H9 (cell line): ENCODE measurements around the gene NFASC. TPM values are rescaled to one million over a fixed set of nuclear protein-coding genes. Genes with fewer than 3 reads are reported as not detected.

Experiments used
- DNase-seq: peaks from one replicate; pipeline ENCODE4 v3.0.0-alpha.2; 2017
- H2AFZ ChIP-seq: one replicate; pipeline ENCODE4 v1.6.1; 2013; ENCODE audit warnings: mild to moderate bottlenecking, low read length, control low read depth, moderate library complexity
- H2AK5ac ChIP-seq: 2 replicates; pipeline ENCODE4 v1.6.1; 2013; ENCODE audit warnings: low read length, control low read depth, mixed read lengths; ENCODE audit not compliant: insufficient read length
- H2BK120ac ChIP-seq: one replicate; pipeline ENCODE4 v1.6.1; 2013; ENCODE audit warnings: low read depth, mild to moderate bottlenecking, low read length, control low read depth, inconsistent platforms; ENCODE audit not compliant: poor library complexity, severe bottlenecking
- H2BK12ac ChIP-seq: 2 replicates; pipeline ENCODE4 v1.6.1; 2013; ENCODE audit warnings: low read length, control low read depth, mixed read lengths, low read depth; ENCODE audit not compliant: insufficient read length
- H2BK15ac ChIP-seq: 2 replicates; pipeline ENCODE4 v1.6.1; 2013; ENCODE audit warnings: low read depth, low read length, control low read depth
- H2BK20ac ChIP-seq: one replicate; pipeline ENCODE4 v1.6.1; 2013; ENCODE audit warnings: low read depth, mild to moderate bottlenecking, low read length, control low read depth, inconsistent platforms; ENCODE audit not compliant: poor library complexity, severe bottlenecking
- H2BK5ac ChIP-seq: 2 replicates; pipeline ENCODE4 v1.6.1; 2013; ENCODE audit warnings: low read length, control low read depth, mixed read lengths; ENCODE audit not compliant: insufficient read length
- H3K14ac ChIP-seq: 2 replicates; pipeline ENCODE4 v1.6.1; 2013; ENCODE audit warnings: low read length, control low read depth; ENCODE audit not compliant: insufficient read depth
- H3K18ac ChIP-seq: 2 replicates; pipeline ENCODE4 v1.6.1; 2013; ENCODE audit warnings: low read depth, mild to moderate bottlenecking, mixed read lengths, low read length, control low read depth; ENCODE audit not compliant: insufficient read length
- H3K23ac ChIP-seq: 2 replicates; pipeline ENCODE4 v1.6.1; 2013; ENCODE audit warnings: low read length, control low read depth, mixed read lengths, low read depth; ENCODE audit not compliant: insufficient read length
- H3K23me2 ChIP-seq: 2 replicates; pipeline ENCODE4 v1.6.1; 2013; ENCODE audit warnings: low read depth, mild to moderate bottlenecking, mixed read lengths, low read length, control low read depth; ENCODE audit not compliant: insufficient read length, poor library complexity, severe bottlenecking
- H3K27ac ChIP-seq: 2 replicates; pipeline ENCODE4 v1.5.1; 2013; ENCODE audit warnings: low read length, control low read depth, mixed read lengths, low read depth; ENCODE audit not compliant: insufficient read length
- H3K27me3 ChIP-seq: 2 replicates; pipeline ENCODE4 v1.6.1; 2013; ENCODE audit warnings: low read length, control low read depth, inconsistent platforms; ENCODE audit not compliant: insufficient read depth
- H3K4ac ChIP-seq: 2 replicates; pipeline ENCODE4 v1.6.1; 2013; ENCODE audit warnings: low read depth, mild to moderate bottlenecking, control low read depth, inconsistent platforms, low read length, moderate library complexity
- H3K4me1 ChIP-seq: 2 replicates; pipeline ENCODE4 v1.6.1; 2013; ENCODE audit warnings: low read length, control low read depth, inconsistent platforms; ENCODE audit not compliant: insufficient read depth
- H3K4me2 ChIP-seq: 2 replicates; pipeline ENCODE4 v1.6.1; 2013; ENCODE audit warnings: low read length, control low read depth, mixed read lengths; ENCODE audit not compliant: insufficient read length, insufficient read depth
- H3K56ac ChIP-seq: 2 replicates; pipeline ENCODE4 v1.6.1; 2013; ENCODE audit warnings: low read depth, mild to moderate bottlenecking, mixed read lengths, low read length, control low read depth; ENCODE audit not compliant: insufficient read length
- H3K79me1 ChIP-seq: 2 replicates; pipeline ENCODE4 v1.6.1; 2013; ENCODE audit warnings: low read depth, mild to moderate bottlenecking, moderate library complexity, low read length, control low read depth, inconsistent platforms; ENCODE audit not compliant: insufficient read depth, poor library complexity, severe bottlenecking
- H3K79me2 ChIP-seq: 2 replicates; pipeline ENCODE4 v1.6.1; 2013; ENCODE audit warnings: low read length, control low read depth, inconsistent platforms; ENCODE audit not compliant: insufficient read depth
- H3K9ac ChIP-seq: 2 replicates; pipeline ENCODE4 v1.6.1; 2013; ENCODE audit warnings: low read length, control low read depth, mixed read lengths; ENCODE audit not compliant: insufficient read length; ENCODE audit errors: extremely low read depth
- H3K9me3 ChIP-seq: one replicate; pipeline ENCODE4 v1.6.1; 2013; ENCODE audit warnings: low read depth, low read length, inconsistent platforms; ENCODE audit not compliant: control insufficient read depth
- H3T11ph ChIP-seq: one replicate; pipeline ENCODE4 v1.6.1; 2013; ENCODE audit warnings: mild to moderate bottlenecking, low read length, control low read depth, inconsistent platforms
- H4K20me1 ChIP-seq: one replicate; pipeline ENCODE4 v1.6.1; 2013; ENCODE audit not compliant: control insufficient read depth, insufficient read length, insufficient read depth
- H4K5ac ChIP-seq: 2 replicates; pipeline ENCODE4 v1.6.1; 2013; ENCODE audit warnings: low read depth, mild to moderate bottlenecking, mixed read lengths, low read length, control low read depth; ENCODE audit not compliant: insufficient read length
- H4K8ac ChIP-seq: replicated peaks from 2 replicates; pipeline ENCODE4 v1.6.1; 2013; ENCODE audit warnings: low read length, control low read depth, mixed read lengths, low read depth; ENCODE audit not compliant: insufficient read length
- H4K91ac ChIP-seq: 2 replicates; pipeline ENCODE4 v1.6.1; 2013; ENCODE audit warnings: low read depth, mild to moderate bottlenecking, moderate library complexity, mixed read lengths, low read length, control low read depth; ENCODE audit not compliant: insufficient read length
- H3K27ac Mint-ChIP-seq, 3 experiments: 2 replicates in 2 of 3; 3 replicates in 1 of 3; pipeline ENCODE4 v1.8.0; 2020 to 2021; ENCODE audit warnings: mixed read lengths in 3 of 3, mild to moderate bottlenecking in 1 of 3, moderate library complexity in 1 of 3
- H3K27me3 Mint-ChIP-seq: 2 replicates; pipeline ENCODE4 v1.8.0; 2021; ENCODE audit warnings: low read depth, mild to moderate bottlenecking, moderate library complexity, mixed read lengths
- H3K36me3 Mint-ChIP-seq, 3 experiments: 2 replicates in 2 of 3; 3 replicates in 1 of 3; pipeline ENCODE4 v1.8.0; 2020 to 2021; ENCODE audit warnings: low read depth in 3 of 3, mixed read lengths in 3 of 3; ENCODE audit not compliant: insufficient read depth in 1 of 3
- H3K4me1 Mint-ChIP-seq, 2 experiments: 2 replicates each; pipeline ENCODE4 v1.8.0; 2020; ENCODE audit warnings: mixed read lengths in 2 of 2
- H3K4me3 Mint-ChIP-seq, 2 experiments: 2 replicates in 1 of 2; 3 replicates in 1 of 2; pipeline ENCODE4 v1.8.0; 2020 to 2021; ENCODE audit warnings: mild to moderate bottlenecking in 2 of 2, mixed read lengths in 2 of 2, moderate library complexity in 1 of 2
- H3K9me3 Mint-ChIP-seq, 2 experiments: 2 replicates in 1 of 2; 3 replicates in 1 of 2; pipeline ENCODE4 v1.8.0; 2020; ENCODE audit warnings: mild to moderate bottlenecking in 2 of 2, mixed read lengths in 2 of 2, moderate library complexity in 1 of 2
- CTCF ChIP-seq: fragments of 200-600 bp; sonication (generic); conservative IDR thresholded peaks from 3 replicates; pipeline ENCODE4 v1.8.0; 2021; ENCODE audit warnings: antibody characterized with exemption, mild to moderate bottlenecking
- WGBS: extraction: QIAGEN DNeasy Blood & Tissue Kit; methylation state at CpG from one replicate; pipeline ENCODE4 v1.1.7; 2013; ENCODE audit warnings: missing lambda C conversion rate, low lambda C conversion rate, mixed read lengths; ENCODE audit not compliant: insufficient read length; ENCODE audit errors: extremely low coverage; 5-methylcytosine and 5-hydroxymethylcytosine counted together
- total RNA-seq: library from RNA; stranded (reverse); gene quantifications from 2 replicates; pipeline ENCODE4 v1.2.1, GENCODE V29; 2021

Gene NFASC
- total RNA-seq, 1 experiment from 2014 or later: 5.0 TPM

DNA sequence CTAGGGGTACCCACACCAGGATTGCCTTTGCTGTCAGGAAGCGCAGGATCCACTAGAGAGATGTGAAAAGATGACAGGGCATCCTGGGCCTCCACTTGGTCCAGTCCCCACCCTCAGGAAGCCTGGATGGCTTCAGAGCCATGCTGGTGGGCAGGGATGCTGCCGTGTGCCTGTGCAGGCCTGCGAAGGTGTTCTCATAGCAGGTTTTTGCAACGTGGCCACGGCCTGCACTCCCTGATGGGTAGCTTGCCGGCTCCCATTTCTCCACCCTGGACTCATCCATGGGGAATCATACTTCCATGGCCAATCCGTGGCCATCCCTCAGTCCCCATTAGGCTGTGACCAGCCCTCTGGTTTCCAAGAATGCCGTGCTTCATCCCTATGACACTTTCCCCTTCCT lies 138.2 kb downstream of the NFASC start:
- no peak overlapping the region for H2BK12ac ChIP-seq
- H3K23me2 ChIP-seq: no peaks in the 10 kb centered on the region
- H2AK5ac ChIP-seq: no peak overlapping the region
- H2BK20ac ChIP-seq: no peak overlapping the region
- no peak overlapping the region for H2BK5ac ChIP-seq
- H3K79me1 ChIP-seq: no peaks in the 10 kb centered on the region
- no peaks in the 10 kb centered on the region for H3K9me3 Mint-ChIP-seq
- H4K8ac ChIP-seq: no peak overlapping the region
- H3K27me3 ChIP-seq: no peaks in the 10 kb centered on the region
- H3K9ac ChIP-seq: no peak overlapping the region
- no peaks in the 10 kb centered on the region for H3K36me3 Mint-ChIP-seq
- no peak overlapping the region for H3K4me3 Mint-ChIP-seq
- no peak overlapping the region for H2AFZ ChIP-seq
- no CpG with 5 or more reads among the region's 8 CpGs for WGBS
- peaks cover 33% of the 10 kb centered on the region for H3K27me3 Mint-ChIP-seq
- no peak for TF ChIP-seq CTCF
- no peak for DNase-seq
- H4K91ac ChIP-seq: no peak overlapping the region
- H3K56ac ChIP-seq: no peak overlapping the region
- H3K9me3 ChIP-seq: no peaks in the 10 kb centered on the region
- no peak overlapping the region for H3K4me2 ChIP-seq
- no peak overlapping the region for H2BK15ac ChIP-seq
- H2BK120ac ChIP-seq: no peak overlapping the region
- H3K4me1 ChIP-seq: peaks cover 3% of the 10 kb centered on the region; the same call in 1 of the 2 replicates
- peaks cover 29 to 30% of the 10 kb centered on the region in 2 experiments for H3K4me1 Mint-ChIP-seq
- no peak overlapping the region for H4K5ac ChIP-seq
- no peak overlapping the region for H3K14ac ChIP-seq
- H3K23ac ChIP-seq: no peak overlapping the region
- H3K79me2 ChIP-seq: no peaks in the 10 kb centered on the region
- H3K18ac ChIP-seq: no peak overlapping the region
- no peak overlapping the region for H3K27ac Mint-ChIP-seq
- no peak overlapping the region for H3K27ac ChIP-seq
- no peaks in the 10 kb centered on the region for H4K20me1 ChIP-seq
- H3T11ph ChIP-seq: no peak overlapping the region
- no peak overlapping the region for H3K4ac ChIP-seq
